ENCODE results near the gene BCKDHB.
"Not testable (repeated sequence)": the region's sequence is repeated elsewhere in the genome, so short reads cannot be mapped to it uniquely, and the experiment has no call there.

The BCKDHB gene

GRCh38 chr6:80211286-80211685 is 104.8 kb downstream of the BCKDHB start:
- DNase-seq (ENCODE audit: low read depth) = peak; percentile 23

GRCh38 chr6:80211890-80212289 is 105.4 kb downstream of the BCKDHB start:
- DNase-seq (ENCODE audit: low read depth) = not testable (repeated sequence)

More at GRCh38 chr6:80211286-80211685, 104.8 kb downstream of the BCKDHB start:
- no peak overlapping the region for H3K4me3 ChIP-seq (ENCODE audit: low read depth, low read length)
- no peak for TF ChIP-seq CTCF (conservative IDR thresholded peaks at IDR 0.05; ENCODE audit: low read depth, low read length)

DNA sequence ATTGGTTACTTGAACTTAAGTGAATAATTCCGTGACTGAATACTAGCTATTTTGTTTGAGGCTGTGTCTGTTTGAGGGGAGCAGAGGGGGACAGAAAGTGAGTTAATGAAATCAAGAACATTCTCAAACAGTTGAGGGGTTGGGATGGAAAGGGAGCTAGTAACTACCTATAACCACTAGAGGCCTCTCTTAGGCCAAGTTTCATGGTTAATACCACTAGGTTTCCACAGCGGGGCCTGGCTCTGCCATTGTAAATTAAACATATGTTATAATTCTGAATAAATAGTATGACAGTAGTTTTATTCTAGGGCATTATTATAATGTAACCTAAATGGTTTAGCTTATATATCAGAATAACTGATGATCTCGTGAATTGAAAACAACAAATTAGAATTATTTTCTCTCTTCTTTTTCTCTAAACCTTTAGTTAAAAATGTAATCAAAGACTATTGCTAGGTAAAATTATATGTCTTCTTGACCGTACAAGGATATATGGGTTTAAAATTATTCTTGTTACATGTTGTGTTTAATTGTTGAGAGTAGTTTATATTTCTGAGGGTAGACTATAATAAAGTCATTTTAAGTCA is 108.1 kb downstream of the BCKDHB start:
- no peak overlapping the region for H3K4me3 ChIP-seq (ENCODE audit: low read depth, low read length)
- TF ChIP-seq CTCF (conservative IDR thresholded peaks at IDR 0.05; ENCODE audit: low read depth, low read length) = peak; percentile 84
- DNase-seq (ENCODE audit: low read depth) = peak; percentile 81

More at GRCh38 chr6:80211890-80212289, 105.4 kb downstream of the BCKDHB start:
- H3K4me3 ChIP-seq (ENCODE audit: low read depth, low read length) = not testable (repeated sequence)

DNA sequence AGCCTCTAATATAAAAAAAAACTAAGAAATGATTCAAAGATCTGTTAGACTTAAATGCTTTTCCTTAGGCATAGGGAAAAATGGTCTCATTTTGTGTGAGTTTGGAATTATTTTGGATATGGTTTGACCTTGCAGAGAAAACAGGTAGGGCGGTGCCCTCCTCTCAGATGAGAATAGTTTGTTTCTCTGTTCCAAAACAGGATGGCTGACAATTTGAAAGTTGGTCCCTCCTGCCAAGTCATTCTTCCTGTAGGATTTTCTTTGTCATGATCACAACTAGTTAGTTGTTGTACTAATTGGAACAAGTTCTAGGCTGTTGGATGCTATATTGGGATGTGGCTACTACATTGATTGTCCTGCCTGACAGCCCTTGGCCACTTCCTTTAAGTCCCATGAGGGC is 108.6 kb downstream of the BCKDHB start:
- DNase-seq (ENCODE audit: low read depth) = no peak
- TF ChIP-seq CTCF (conservative IDR thresholded peaks at IDR 0.05; ENCODE audit: low read depth, low read length) = no peak
- no peak overlapping the region for H3K4me3 ChIP-seq (ENCODE audit: low read depth, low read length)

DNA sequence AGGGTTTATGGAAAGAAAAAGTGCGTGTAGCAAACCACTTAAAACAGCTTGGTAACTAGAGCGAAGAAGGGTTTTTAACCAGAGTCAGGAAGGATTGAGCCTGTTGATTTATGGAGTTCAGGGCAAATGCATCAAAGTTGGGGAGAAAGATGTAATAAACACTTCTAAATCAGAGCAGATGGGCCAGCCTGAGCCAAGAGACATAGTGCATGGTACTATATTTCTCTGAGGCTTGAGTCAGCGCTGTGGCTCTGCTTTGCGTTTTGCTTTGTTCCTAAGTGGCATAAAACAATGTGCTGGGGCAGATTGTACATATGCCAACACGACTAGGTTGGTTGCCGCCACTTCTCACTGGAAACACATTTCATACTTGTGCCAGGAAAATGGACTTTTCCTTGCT is 111.3 kb downstream of the BCKDHB start:
- no peak overlapping the region for H3K4me3 ChIP-seq (ENCODE audit: low read depth, low read length)
- TF ChIP-seq CTCF (conservative IDR thresholded peaks at IDR 0.05; ENCODE audit: low read depth, low read length) = no peak
- no peak for DNase-seq (ENCODE audit: low read depth)

DNA sequence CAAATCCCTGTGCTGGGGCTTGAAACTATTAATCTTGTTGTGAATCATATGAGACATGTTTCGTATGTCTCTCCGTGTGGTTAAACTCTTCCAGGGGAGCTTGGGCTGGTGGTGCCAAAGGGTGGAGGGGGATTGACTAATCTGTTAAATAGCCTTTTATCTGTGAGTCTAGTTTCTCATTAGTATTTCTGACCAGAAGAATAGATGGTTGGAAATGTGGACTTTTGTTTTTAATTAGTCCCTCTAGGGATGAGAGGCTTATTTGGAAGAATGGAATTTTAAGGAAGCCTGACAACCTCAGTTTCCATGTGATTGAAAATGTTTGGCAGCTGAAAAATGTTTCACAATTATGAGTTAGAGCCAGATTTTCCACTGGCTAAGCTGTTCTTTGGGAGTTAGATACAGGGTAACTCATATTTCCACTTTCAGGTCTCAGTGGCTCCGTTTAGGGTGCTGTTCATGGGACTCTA is 117.3 kb downstream of the BCKDHB start:
- H3K4me3 ChIP-seq (ENCODE audit: low read depth, low read length) = no peak overlapping the region
- no peak for TF ChIP-seq CTCF (conservative IDR thresholded peaks at IDR 0.05; ENCODE audit: low read depth, low read length)
- DNase-seq (ENCODE audit: low read depth) = no peak

GRCh38 chr6:80226151-80226550 is 119.7 kb downstream of the BCKDHB start:
- no peak overlapping the region for H3K4me3 ChIP-seq (ENCODE audit: low read depth, low read length)
- DNase-seq (ENCODE audit: low read depth) = no peak
- TF ChIP-seq CTCF (conservative IDR thresholded peaks at IDR 0.05; ENCODE audit: low read depth, low read length) = no peak
